Measurements from ENCODE around the gene OLFML2B. TPM values are rescaled to one million over a fixed set of nuclear protein-coding genes. Genes with fewer than 3 reads are reported as not detected.

OLFML2B gene
- total RNA-seq, 1 experiment from 2014 or later: 2.2 TPM

- DNase-seq (ENCODE audit: low read depth): no peak
Measured at GRCh38 chr1:161948435-161948834, 75.2 kb downstream of the OLFML2B start.

GRCh38 chr1:161946071-161946987 is 77.3 kb downstream of the OLFML2B start:
- DNase-seq (ENCODE audit: low read depth): no peak

- DNase-seq (ENCODE audit: low read depth): no peak
Measured at GRCh38 chr1:161945306-161946060, 78.2 kb downstream of the OLFML2B start.

- DNase-seq (ENCODE audit: low read depth): no peak
Measured at GRCh38 chr1:161944381-161944780, 79.3 kb downstream of the OLFML2B start.

- DNase-seq (ENCODE audit: low read depth): no peak
Measured at GRCh38 chr1:161943737-161944136, 79.9 kb downstream of the OLFML2B start.

GRCh38 chr1:161941726-161942436 is 81.8 kb downstream of the OLFML2B start:
- DNase-seq (ENCODE audit: low read depth): no peak

GRCh38 chr1:161940866-161941591 is 82.6 kb downstream of the OLFML2B start:
- DNase-seq (ENCODE audit: low read depth): no peak

- DNase-seq (ENCODE audit: low read depth): no peak
Measured at GRCh38 chr1:161936786-161937185, 86.9 kb downstream of the OLFML2B start.

GRCh38 chr1:161935264-161935663 is 88.4 kb downstream of the OLFML2B start:
- no peak for DNase-seq (ENCODE audit: low read depth)

- no peak for DNase-seq (ENCODE audit: low read depth)
Measured at GRCh38 chr1:161933592-161934588, 89.8 kb downstream of the OLFML2B start.

Other genes with a start within 250 kb of the OLFML2B start
- gene NOS1AP, start 45.8 kb upstream of the OLFML2B start, total RNA-seq (2014; rRNA removed; shearing (Covaris generic)): 0.37 and 1.8 TPM in 2 replicates

Measured in HT1080 (cell line).